ENCODE data around the gene ECHS1. TPM values are rescaled to one million over a fixed set of nuclear protein-coding genes. Genes with fewer than 3 reads are reported as not detected.

The ECHS1 gene
- total and polyA plus RNA-seq, 2 of the 8 experiments (the other 6 are each of a cell fraction or from before 2014, with no cell fraction given) = 41.7 to 101 TPM

- TF ChIP-seq ATF3 (IDR thresholded peaks at IDR 0.05; ENCODE audit: insufficient read depth, low read depth, low read length) (no peak), CHD1 (IDR thresholded peaks at IDR 0.05; ENCODE audit: low read depth, low read length) (no peak)
Observed at GRCh38 chr10:133411523-133412380, 38.6 kb upstream of the ECHS1 start (continued).
